GM18498 (cell line): ENCODE measurements around the gene NDUFAF3.
"Not testable (repeated sequence)": the region's sequence is repeated elsewhere in the genome, so short reads cannot be mapped to it uniquely, and the experiment has no call there.

Experiments used
- ATAC-seq: cut with Tn5 transposase; IDR thresholded peaks from one replicate; pipeline ENCODE4 v1.9.1; 2021; ENCODE audit warnings: mild to moderate bottlenecking, moderate library complexity; ENCODE audit not compliant: unreplicated experiment

Gene NDUFAF3

GRCh38 chr3:48999085-48999858 lies 22.6 kb upstream of the NDUFAF3 start:
- no peak for ATAC-seq

GRCh38 chr3:49001155-49001554 lies 20.8 kb upstream of the NDUFAF3 start:
- ATAC-seq: no peak

GRCh38 chr3:49004352-49005302 lies 17.3 kb upstream of the NDUFAF3 start:
- ATAC-seq: no peak

GRCh38 chr3:49005303-49005680 lies 16.6 kb upstream of the NDUFAF3 start:
- ATAC-seq: no peak

GRCh38 chr3:49005998-49006397 lies 15.9 kb upstream of the NDUFAF3 start:
- no peak for ATAC-seq

- ATAC-seq: peak; percentile 9
Observed at GRCh38 chr3:49006408-49007067, 15.4 kb upstream of the NDUFAF3 start.

GRCh38 chr3:49007068-49007770 lies 14.7 kb upstream of the NDUFAF3 start, which contains the start of gene WDR6:
TSS of gene WDR6 (plus strand) at chr3:49007391. CDS start at chr3:49007432, 41 bp downstream.
- ATAC-seq: peak; percentile 87

- ATAC-seq: peak; percentile 37
Observed at GRCh38 chr3:49007771-49008528, 14.0 kb upstream of the NDUFAF3 start.

GRCh38 chr3:49008627-49009026 lies 13.3 kb upstream of the NDUFAF3 start:
- ATAC-seq: not testable (repeated sequence)

GRCh38 chr3:49009396-49009795 lies 12.5 kb upstream of the NDUFAF3 start:
- ATAC-seq: no peak

GRCh38 chr3:49012441-49013017 lies 9.4 kb upstream of the NDUFAF3 start:
- ATAC-seq: no peak

- no peak for ATAC-seq
Observed at GRCh38 chr3:49013113-49013737, 8.7 kb upstream of the NDUFAF3 start.

GRCh38 chr3:49013738-49014660 lies 7.9 kb upstream of the NDUFAF3 start:
- no peak for ATAC-seq

- ATAC-seq: no peak
Observed at GRCh38 chr3:49015072-49015471, 6.8 kb upstream of the NDUFAF3 start.

- no peak for ATAC-seq
Observed at GRCh38 chr3:49015765-49016164, 6.2 kb upstream of the NDUFAF3 start.

GRCh38 chr3:49016414-49017228 lies 5.3 kb upstream of the NDUFAF3 start:
- ATAC-seq: no peak
